ENCODE results near the gene NODAL.

NODAL gene

GRCh38 chr10:70432561-70433263 is 8.8 kb downstream of the NODAL start:
- no peak for DNase-seq (ENCODE audit: low spot score)

GRCh38 chr10:70432101-70432500 is 9.4 kb downstream of the NODAL start:
- no peak for DNase-seq (ENCODE audit: low spot score)

- no peak for DNase-seq (ENCODE audit: low spot score)
These were observed 10.7 kb downstream of the NODAL start for GRCh38 chr10:70430493-70431445.

GRCh38 chr10:70426823-70427222 is 14.7 kb downstream of the NODAL start:
- DNase-seq (ENCODE audit: low spot score): no peak

- DNase-seq (ENCODE audit: low spot score): no peak
These were observed 16.4 kb downstream of the NODAL start for GRCh38 chr10:70425096-70425495.

GRCh38 chr10:70424320-70424719 is 17.2 kb downstream of the NODAL start:
- no peak for DNase-seq (ENCODE audit: low spot score)

- DNase-seq (ENCODE audit: low spot score): no peak
These were observed 22.8 kb downstream of the NODAL start for GRCh38 chr10:70418713-70419112.

- DNase-seq (ENCODE audit: low spot score): no peak
These were observed 23.3 kb downstream of the NODAL start for GRCh38 chr10:70418229-70418628.

- no peak for DNase-seq (ENCODE audit: low spot score)
These were observed 23.9 kb downstream of the NODAL start for GRCh38 chr10:70417568-70417967.

- no peak for DNase-seq (ENCODE audit: low spot score)
These were observed 29.1 kb downstream of the NODAL start for GRCh38 chr10:70412356-70412755.

GRCh38 chr10:70410608-70411007 is 30.9 kb downstream of the NODAL start:
- no peak for DNase-seq (ENCODE audit: low spot score)

GRCh38 chr10:70409772-70410171 is 31.7 kb downstream of the NODAL start:
- no peak for DNase-seq (ENCODE audit: low spot score)

- DNase-seq (ENCODE audit: low spot score): peak; percentile 16
These were observed 36.2 kb downstream of the NODAL start for GRCh38 chr10:70405037-70405824.

GRCh38 chr10:70404787-70405036 is 36.8 kb downstream of the NODAL start:
- DNase-seq (ENCODE audit: low spot score): no peak

- DNase-seq (ENCODE audit: low spot score): peak; percentile 85
These were observed 37.3 kb downstream of the NODAL start, which contains the start of gene EIF4EBP2 for GRCh38 chr10:70404036-70404786. Gene EIF4EBP2 (plus strand): TSS chr10:70404145. CDS start chr10:70404402, 257 bp downstream.

- no peak for DNase-seq (ENCODE audit: low spot score)
These were observed 37.9 kb downstream of the NODAL start for GRCh38 chr10:70403483-70404035.

- no peak for DNase-seq (ENCODE audit: low spot score)
These were observed 42.3 kb downstream of the NODAL start for GRCh38 chr10:70399177-70399576.

GRCh38 chr10:70396140-70396539 is 45.3 kb downstream of the NODAL start:
- no peak for DNase-seq (ENCODE audit: low spot score)

GRCh38 chr10:70391654-70392053 is 49.8 kb downstream of the NODAL start:
- DNase-seq (ENCODE audit: low spot score): no peak

Measured in NAMALWA (cell line).